HepG2 (cell line): ENCODE data around the gene THADA. TPM values are rescaled to one million over a fixed set of nuclear protein-coding genes. Genes with fewer than 3 reads are reported as not detected.

Experiments
- ARNTL ChIP-seq: sonication (generic); formaldehyde crosslinking; IDR thresholded peaks from 2 replicates; pipeline ENCODE4 v1.4.0; 2020; ENCODE audit warnings: mild to moderate bottlenecking, missing genetic modification reagents
- HMG20A ChIP-seq: IDR thresholded peaks from 2 replicates; pipeline ENCODE4 v1.6.1; 2016; ENCODE audit warnings: borderline replicate concordance
- KDM5A ChIP-seq: fragments of 200-600 bp; sonication (generic); IDR thresholded peaks from 2 replicates; pipeline ENCODE4 v1.7.0; 2018; ENCODE audit warnings: antibody characterized with exemption, mild to moderate bottlenecking, low read length, borderline replicate concordance
- RELA ChIP-seq: sonication (generic); formaldehyde crosslinking; IDR thresholded peaks from 2 replicates; pipeline ENCODE4 v1.4.0; 2020; ENCODE audit warnings: missing genetic modification reagents
- RXRA ChIP-seq: sonication (generic); formaldehyde crosslinking; IDR thresholded peaks from 2 replicates; pipeline ENCODE4 v1.5.1; 2020; ENCODE audit warnings: missing genetic modification reagents
- SALL1 ChIP-seq: sonication (generic); formaldehyde crosslinking; IDR thresholded peaks from 2 replicates; pipeline ENCODE4 v1.8.0; 2022; ENCODE audit warnings: mild to moderate bottlenecking, missing genetic modification reagents
- THRA ChIP-seq: sonication (generic); formaldehyde crosslinking; IDR thresholded peaks from 2 replicates; pipeline ENCODE4 v1.4.0; 2020; ENCODE audit warnings: missing genetic modification reagents, borderline replicate concordance
- ZNF577 ChIP-seq: sonication (generic); formaldehyde crosslinking; IDR thresholded peaks from 2 replicates; pipeline ENCODE4 v1.4.0; 2020; ENCODE audit warnings: mild to moderate bottlenecking, low read depth, missing genetic modification reagents, borderline replicate concordance
- ZNF580 ChIP-seq: IDR thresholded peaks from 2 replicates; pipeline ENCODE4 v1.6.1; 2016; ENCODE audit warnings: low read depth, borderline replicate concordance
- ZNF609 ChIP-seq: sonication (generic); formaldehyde crosslinking; IDR thresholded peaks from 2 replicates; pipeline ENCODE4 v1.4.0; 2020; ENCODE audit warnings: mild to moderate bottlenecking, missing genetic modification reagents, borderline replicate concordance
- ZNF678 ChIP-seq: sonication (generic); formaldehyde crosslinking; IDR thresholded peaks from 2 replicates; pipeline ENCODE4 v1.4.0; 2020; ENCODE audit warnings: mild to moderate bottlenecking, missing genetic modification reagents
- ZNF720 ChIP-seq: sonication (generic); formaldehyde crosslinking; IDR thresholded peaks from 2 replicates; pipeline ENCODE4 v1.4.0; 2020; ENCODE audit warnings: missing genetic modification reagents
- polyA plus RNA-seq, 8 experiments: library from polyadenylated mRNA; depleted of rRNA in 3 of 8; stranded (reverse) in 7 of 8; unstranded in 1 of 8; fragments of >200 nt; fragmentation: Illumina TruSeq in 4 of 8; extraction: Trizol in 4 of 8; gene quantifications; 2 replicates each; pipeline versions ENCODE4 v1.2.1 to v1.2.3, GENCODE V29; 2011 to 2016; ENCODE audit warnings: low read depth in 4 of 8, missing spikeins in 1 of 8, mixed read lengths in 1 of 8; ENCODE audit not compliant: insufficient read depth in 1 of 8
- total RNA-seq, 5 experiments: library from RNA; depleted of rRNA; stranded (reverse); fragments of >200 nt; fragmentation: Illumina TruSeq; extraction: Trizol; gene quantifications; 2 replicates each; pipeline ENCODE4 v1.2.3, GENCODE V29; 2016; ENCODE audit warnings: low read depth in 1 of 5
- TF ChIP-seq, protein P1 (sequence below): sonication (generic); formaldehyde crosslinking; IDR thresholded peaks from 2 replicates; pipeline ENCODE4 v1.5.0; 2020; ENCODE audit warnings: mild to moderate bottlenecking, missing genetic modification reagents, borderline replicate concordance
- TF ChIP-seq, protein P2 (sequence below): sonication (generic); formaldehyde crosslinking; conservative IDR thresholded peaks from 2 replicates; pipeline ENCODE4 v1.4.0; 2020; ENCODE audit warnings: missing genetic modification reagents

Gene THADA
- total and polyA plus RNA-seq, 2 of the 13 experiments (the other 11 are each of a cell fraction or from before 2014, with no cell fraction given), result 12.7 to 21.7 TPM

GRCh38 chr2:43210467-43211303 lies 385.2 kb downstream of the THADA start (continued):
- TF ChIP-seq HMG20A (peak; percentile 85; the same call in 1 of the 2 replicates), ZNF720 (CRISPR knock-in tag) (peak; percentile 75; the same call in 1 of the 2 replicates), SALL1 (CRISPR knock-in tag) (peak; percentile 98), ARNTL (CRISPR knock-in tag) (peak; percentile 91), ZNF580 (CRISPR knock-in tag) (peak; percentile 91; the same call in 1 of the 2 replicates), ZNF577 (CRISPR knock-in tag) (0 out of 2 replicates have a peak, but pooled peaks have one; percentile 74), RXRA (CRISPR knock-in tag) (peak; percentile 87; the same call in 1 of the 2 replicates), RELA (CRISPR knock-in tag) (peak; percentile 79; the same call in 1 of the 2 replicates), ZNF678 (CRISPR knock-in tag) (peak; percentile 43; the same call in 1 of the 2 replicates), ZNF609 (CRISPR knock-in tag) (peak; percentile 84), THRA (CRISPR knock-in tag) (peak; percentile 60; the same call in 1 of the 2 replicates), KDM5A (no peak)
- TF ChIP-seq, protein P1, sequence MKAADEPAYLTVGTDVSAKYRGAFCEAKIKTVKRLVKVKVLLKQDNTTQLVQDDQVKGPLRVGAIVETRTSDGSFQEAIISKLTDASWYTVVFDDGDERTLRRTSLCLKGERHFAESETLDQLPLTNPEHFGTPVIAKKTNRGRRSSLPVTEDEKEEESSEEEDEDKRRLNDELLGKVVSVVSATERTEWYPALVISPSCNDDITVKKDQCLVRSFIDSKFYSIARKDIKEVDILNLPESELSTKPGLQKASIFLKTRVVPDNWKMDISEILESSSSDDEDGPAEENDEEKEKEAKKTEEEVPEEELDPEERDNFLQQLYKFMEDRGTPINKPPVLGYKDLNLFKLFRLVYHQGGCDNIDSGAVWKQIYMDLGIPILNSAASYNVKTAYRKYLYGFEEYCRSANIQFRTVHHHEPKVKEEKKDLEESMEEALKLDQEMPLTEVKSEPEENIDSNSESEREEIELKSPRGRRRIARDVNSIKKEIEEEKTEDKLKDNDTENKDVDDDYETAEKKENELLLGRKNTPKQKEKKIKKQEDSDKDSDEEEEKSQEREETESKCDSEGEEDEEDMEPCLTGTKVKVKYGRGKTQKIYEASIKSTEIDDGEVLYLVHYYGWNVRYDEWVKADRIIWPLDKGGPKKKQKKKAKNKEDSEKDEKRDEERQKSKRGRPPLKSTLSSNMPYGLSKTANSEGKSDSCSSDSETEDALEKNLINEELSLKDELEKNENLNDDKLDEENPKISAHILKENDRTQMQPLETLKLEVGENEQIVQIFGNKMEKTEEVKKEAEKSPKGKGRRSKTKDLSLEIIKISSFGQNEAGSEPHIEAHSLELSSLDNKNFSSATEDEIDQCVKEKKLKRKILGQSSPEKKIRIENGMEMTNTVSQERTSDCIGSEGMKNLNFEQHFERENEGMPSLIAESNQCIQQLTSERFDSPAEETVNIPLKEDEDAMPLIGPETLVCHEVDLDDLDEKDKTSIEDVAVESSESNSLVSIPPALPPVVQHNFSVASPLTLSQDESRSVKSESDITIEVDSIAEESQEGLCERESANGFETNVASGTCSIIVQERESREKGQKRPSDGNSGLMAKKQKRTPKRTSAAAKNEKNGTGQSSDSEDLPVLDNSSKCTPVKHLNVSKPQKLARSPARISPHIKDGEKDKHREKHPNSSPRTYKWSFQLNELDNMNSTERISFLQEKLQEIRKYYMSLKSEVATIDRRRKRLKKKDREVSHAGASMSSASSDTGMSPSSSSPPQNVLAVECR (CRISPR knock-in tag), result peak; percentile 89; the same call in 1 of the 2 replicates
- TF ChIP-seq, protein P2, sequence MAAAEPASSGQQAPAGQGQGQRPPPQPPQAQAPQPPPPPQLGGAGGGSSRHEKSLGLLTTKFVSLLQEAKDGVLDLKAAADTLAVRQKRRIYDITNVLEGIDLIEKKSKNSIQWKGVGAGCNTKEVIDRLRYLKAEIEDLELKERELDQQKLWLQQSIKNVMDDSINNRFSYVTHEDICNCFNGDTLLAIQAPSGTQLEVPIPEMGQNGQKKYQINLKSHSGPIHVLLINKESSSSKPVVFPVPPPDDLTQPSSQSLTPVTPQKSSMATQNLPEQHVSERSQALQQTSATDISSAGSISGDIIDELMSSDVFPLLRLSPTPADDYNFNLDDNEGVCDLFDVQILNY (CRISPR knock-in tag), result peak; percentile 85; the same call in 1 of the 2 replicates
